HEK293T (cell line): ENCODE data around the gene CD14.

Source experiments
- CTCF ChIA-PET: fragments of 350-600 bp; formaldehyde crosslinking; extraction: SDS; loops from one replicate; lab custom pipeline; 2021; ENCODE audit warnings: antibody characterized with exemption, inconsistent platforms; lab: Yijun Ruan, JAX
- POLR2A ChIA-PET: fragments of 350-600 bp; formaldehyde crosslinking; extraction: SDS; loops from one replicate; lab custom pipeline; 2020; ENCODE audit warnings: antibody characterized with exemption, inconsistent platforms; lab: Yijun Ruan, JAX
- DNase-seq: peaks from one replicate; pipeline ENCODE4 v3.0.0; 2012; ENCODE audit warnings: mixed read lengths; ENCODE audit errors: extremely low spot score
- ARNT ChIP-seq: fragments of 450-650 bp; IDR thresholded peaks from 2 replicates; pipeline ENCODE4 v1.6.1; 2017; ENCODE audit warnings: mild to moderate bottlenecking
- BHLHE40 ChIP-seq: fragments of 450-650 bp; IDR thresholded peaks from 2 replicates; pipeline ENCODE4 v1.6.1; 2016; ENCODE audit warnings: mild to moderate bottlenecking, moderate library complexity, borderline replicate concordance
- CTBP1 ChIP-seq: fragments of 450-650 bp; IDR thresholded peaks from 2 replicates; pipeline ENCODE4 v1.6.1; 2016; ENCODE audit warnings: borderline replicate concordance
- FOXA1 ChIP-seq: fragments of 450-650 bp; IDR thresholded peaks from 2 replicates; pipeline ENCODE4 v1.6.1; 2016; ENCODE audit warnings: mild to moderate bottlenecking
- FOXK2 ChIP-seq: fragments of 450-650 bp; IDR thresholded peaks from 2 replicates; pipeline ENCODE4 v1.6.1; 2016; ENCODE audit warnings: mild to moderate bottlenecking
- FOXM1 ChIP-seq: fragments of 450-650 bp; IDR thresholded peaks from 2 replicates; pipeline ENCODE4 v1.6.1; 2017; ENCODE audit warnings: mild to moderate bottlenecking, borderline replicate concordance
- HDGF ChIP-seq: fragments of 450-650 bp; IDR thresholded peaks from 2 replicates; pipeline ENCODE4 v1.6.1; 2017; ENCODE audit warnings: antibody characterized with exemption, borderline replicate concordance
- L3MBTL2 ChIP-seq: fragments of 450-650 bp; conservative IDR thresholded peaks from 2 replicates; pipeline ENCODE4 v1.6.1; 2016; ENCODE audit warnings: mild to moderate bottlenecking
- LEF1 ChIP-seq: fragments of 450-650 bp; IDR thresholded peaks from 2 replicates; pipeline ENCODE4 v1.6.1; 2017; ENCODE audit warnings: mild to moderate bottlenecking, borderline replicate concordance
- NFRKB ChIP-seq: fragments of 450-650 bp; IDR thresholded peaks from 2 replicates; pipeline ENCODE4 v1.6.1; 2016; ENCODE audit warnings: mild to moderate bottlenecking, moderate library complexity
- PKNOX1 ChIP-seq: fragments of 450-650 bp; IDR thresholded peaks from 2 replicates; pipeline ENCODE4 v1.6.1; 2016
- SP1 ChIP-seq: fragments of 450-650 bp; IDR thresholded peaks from 2 replicates; pipeline ENCODE4 v1.6.1; 2017
- SUZ12 ChIP-seq: fragments of 450-650 bp; IDR thresholded peaks from 2 replicates; pipeline ENCODE4 v1.6.1; 2016; ENCODE audit warnings: mild to moderate bottlenecking
- TARDBP ChIP-seq: fragments of 450-650 bp; IDR thresholded peaks from 2 replicates; pipeline ENCODE4 v1.6.1; 2016
- ZNF384 ChIP-seq: fragments of 450-650 bp; IDR thresholded peaks from 2 replicates; pipeline ENCODE4 v1.6.1; 2016

The CD14 gene

GRCh38 chr5:140590861-140591260 is 42.1 kb downstream of the CD14 start:
- ChIA-PET CTCF (no interaction called here), POLR2A (interaction anchor here (1.1 kb wide), 1 partner anchor 57 kb away, joined by 3 read pairs; the partner anchor contains the start of genes IK and NDUFA2)
- no peak for DNase-seq
- TF ChIP-seq ZNF384 (no peak), ARNT (no peak), HDGF (no peak), FOXK2 (no peak), BHLHE40 (no peak), TARDBP (no peak), SP1 (no peak), FOXA1 (no peak), CTBP1 (no peak)

GRCh38 chr5:140588311-140589070 is 44.5 kb downstream of the CD14 start:
- TF ChIP-seq FOXM1 (no peak), BHLHE40 (no peak), PKNOX1 (no peak), CTBP1 (no peak), HDGF (no peak), TARDBP (no peak), LEF1 (no peak)
- ChIA-PET POLR2A (no interaction called here), CTCF (interaction anchor here (0.5 kb wide), 1 partner anchor 46 kb away, joined by 4 read pairs; no protein-coding TSS in a partner anchor)
- DNase-seq = no peak

GRCh38 chr5:140587495-140587894 is 45.5 kb downstream of the CD14 start:
- ChIA-PET POLR2A (no interaction called here), CTCF (no interaction called here)
- TF ChIP-seq FOXA1 (no peak), FOXM1 (no peak), SUZ12 (no peak), HDGF (no peak), LEF1 (no peak), NFRKB (no peak), L3MBTL2 (no peak), BHLHE40 (no peak), FOXK2 (no peak), PKNOX1 (no peak), SP1 (no peak)

More at GRCh38 chr5:140587495-140587894, 45.5 kb downstream of the CD14 start:
- no peak for DNase-seq
